Measurements from ENCODE around the gene DNAJB6.
A peak's percentile ranks its signal among the peaks of the same experiment; 100 is the strongest.

The DNAJB6 gene

DNA sequence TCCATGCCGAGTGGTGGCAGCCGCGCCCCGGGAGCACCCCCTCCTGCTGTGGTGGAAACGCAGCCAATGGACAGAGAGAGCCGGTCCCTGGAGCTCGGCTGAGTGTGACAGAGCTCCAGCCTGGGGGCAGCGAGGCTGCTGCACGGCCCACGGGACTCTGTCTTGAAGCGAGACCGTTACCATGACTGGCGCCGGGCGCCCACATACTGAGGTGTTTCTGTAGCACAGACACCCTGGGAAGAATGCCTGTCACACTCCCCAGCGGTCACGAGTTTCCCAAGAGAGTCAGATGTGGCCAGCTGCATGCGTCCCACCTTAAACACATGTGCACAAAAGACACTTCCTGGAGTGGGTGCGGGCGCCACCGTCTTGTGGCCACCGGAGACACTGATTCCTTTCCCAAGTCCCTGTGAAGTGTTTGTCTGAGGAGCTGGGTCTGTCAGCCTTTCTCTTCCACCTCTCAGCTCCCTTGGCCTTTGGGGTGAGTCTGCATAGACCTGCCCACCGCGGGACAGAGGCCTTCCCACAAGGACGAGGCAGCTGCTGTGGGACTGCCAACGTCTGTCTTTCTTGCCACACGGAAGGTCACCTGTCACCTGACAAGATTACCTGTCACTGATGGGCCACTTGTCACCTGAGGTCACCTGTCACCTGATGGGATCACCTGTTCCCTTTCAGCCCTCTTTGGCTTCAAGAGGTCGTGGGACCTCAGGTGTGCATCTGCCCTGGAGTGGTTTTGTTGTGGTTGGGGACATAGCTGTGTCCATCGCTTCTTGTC, 94.6 kb downstream of the DNAJB6 start:
- TF ChIP-seq, protein P1, sequence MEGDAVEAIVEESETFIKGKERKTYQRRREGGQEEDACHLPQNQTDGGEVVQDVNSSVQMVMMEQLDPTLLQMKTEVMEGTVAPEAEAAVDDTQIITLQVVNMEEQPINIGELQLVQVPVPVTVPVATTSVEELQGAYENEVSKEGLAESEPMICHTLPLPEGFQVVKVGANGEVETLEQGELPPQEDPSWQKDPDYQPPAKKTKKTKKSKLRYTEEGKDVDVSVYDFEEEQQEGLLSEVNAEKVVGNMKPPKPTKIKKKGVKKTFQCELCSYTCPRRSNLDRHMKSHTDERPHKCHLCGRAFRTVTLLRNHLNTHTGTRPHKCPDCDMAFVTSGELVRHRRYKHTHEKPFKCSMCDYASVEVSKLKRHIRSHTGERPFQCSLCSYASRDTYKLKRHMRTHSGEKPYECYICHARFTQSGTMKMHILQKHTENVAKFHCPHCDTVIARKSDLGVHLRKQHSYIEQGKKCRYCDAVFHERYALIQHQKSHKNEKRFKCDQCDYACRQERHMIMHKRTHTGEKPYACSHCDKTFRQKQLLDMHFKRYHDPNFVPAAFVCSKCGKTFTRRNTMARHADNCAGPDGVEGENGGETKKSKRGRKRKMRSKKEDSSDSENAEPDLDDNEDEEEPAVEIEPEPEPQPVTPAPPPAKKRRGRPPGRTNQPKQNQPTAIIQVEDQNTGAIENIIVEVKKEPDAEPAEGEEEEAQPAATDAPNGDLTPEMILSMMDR (IDR thresholded peaks at IDR 0.05; ENCODE audit: low read depth, low read length): no peak
- no peak for DNase-seq (ENCODE audit: extremely low read depth, low read depth)

GRCh38 chr7:157431951-157432540, 95.2 kb downstream of the DNAJB6 start:
- no peak for DNase-seq (ENCODE audit: extremely low read depth, low read depth)
- TF ChIP-seq, protein P1 (IDR thresholded peaks at IDR 0.05; ENCODE audit: low read depth, low read length): no peak

GRCh38 chr7:157432541-157432956, 95.7 kb downstream of the DNAJB6 start:
- TF ChIP-seq, protein P1 (IDR thresholded peaks at IDR 0.05; ENCODE audit: low read depth, low read length): no peak
- peak; percentile 18 for DNase-seq (ENCODE audit: extremely low read depth, low read depth)

DNA sequence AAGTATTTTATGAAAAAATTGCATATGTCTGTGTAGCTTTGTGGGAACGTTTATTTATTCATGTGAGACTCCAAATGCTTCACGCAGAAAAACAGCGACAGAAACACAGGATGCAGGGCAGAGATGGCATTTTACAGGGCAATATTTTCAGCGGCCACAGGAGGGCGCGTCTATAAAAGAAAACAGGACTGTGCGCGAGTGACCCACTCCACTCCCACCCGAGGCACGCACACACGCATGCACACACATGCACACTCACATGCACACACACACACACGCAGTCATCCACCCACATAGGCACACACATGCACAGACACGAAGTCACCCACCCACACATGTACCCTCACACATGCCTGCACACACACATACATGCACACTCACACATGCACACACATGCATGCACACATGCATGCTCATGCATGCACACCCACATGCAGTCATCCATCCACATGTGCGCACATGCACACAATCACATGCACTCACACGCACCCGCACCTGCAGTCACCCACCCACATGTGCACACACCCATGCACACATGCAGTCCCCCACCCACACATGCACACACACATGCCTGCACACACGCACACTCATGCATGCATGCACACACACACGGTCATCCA, 96.3 kb downstream of the DNAJB6 start:
- TF ChIP-seq, protein P1 (IDR thresholded peaks at IDR 0.05; ENCODE audit: low read depth, low read length): peak; percentile 74
- peak; percentile 1 for DNase-seq (ENCODE audit: extremely low read depth, low read depth)

DNA sequence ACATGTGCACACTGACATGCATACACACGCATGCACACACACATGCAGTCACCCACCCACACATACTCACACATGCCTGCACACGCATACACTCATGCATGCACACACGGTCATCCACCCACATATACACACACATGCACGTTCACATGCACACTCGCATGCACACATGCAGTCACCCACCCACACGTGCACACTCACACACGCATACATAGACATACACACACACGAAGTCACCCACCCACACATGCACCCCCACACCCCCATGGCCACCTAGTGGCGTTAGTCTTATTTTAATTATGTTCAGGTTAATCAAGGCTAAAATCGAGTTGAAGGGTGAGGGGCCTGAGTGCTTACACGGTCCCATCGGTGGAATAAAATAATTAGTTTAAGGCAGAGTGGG, 96.8 kb downstream of the DNAJB6 start:
- no peak for DNase-seq (ENCODE audit: extremely low read depth, low read depth)
- TF ChIP-seq, protein P1 (IDR thresholded peaks at IDR 0.05; ENCODE audit: low read depth, low read length): no peak

- TF ChIP-seq, protein P1 (IDR thresholded peaks at IDR 0.05; ENCODE audit: low read depth, low read length): no peak
- no peak for DNase-seq (ENCODE audit: extremely low read depth, low read depth)
Measured at GRCh38 chr7:157434231-157434630, 97.4 kb downstream of the DNAJB6 start.

GRCh38 chr7:157434701-157435100, 97.9 kb downstream of the DNAJB6 start:
- no peak for DNase-seq (ENCODE audit: extremely low read depth, low read depth)
- TF ChIP-seq, protein P1 (IDR thresholded peaks at IDR 0.05; ENCODE audit: low read depth, low read length): no peak
